GM12864 (cell line): ENCODE measurements around the gene SPRR2D.
"Not testable (repeated sequence)": the region's sequence is repeated elsewhere in the genome, so short reads cannot be mapped to it uniquely, and the experiment has no call there.

Source experiments
- DNase-seq: peaks from one replicate; pipeline ENCODE4 v3.0.0-alpha.2; 2011; ENCODE audit warnings: low read depth
- H3K4me3 ChIP-seq: 2 replicates; pipeline ENCODE4 v1.5.1; 2011; ENCODE audit warnings: mild to moderate bottlenecking, low read depth, low read length, control low read depth
- CTCF ChIP-seq: IDR thresholded peaks from 2 replicates; pipeline ENCODE4 v1.5.1; 2011; ENCODE audit warnings: low read depth, mild to moderate bottlenecking, moderate library complexity, low read length, control low read depth, inconsistent platforms; ENCODE audit errors: missing control alignments

Gene SPRR2D

GRCh38 chr1:153032073-153032472, 8.8 kb downstream of the SPRR2D start:
- no peak for TF ChIP-seq CTCF
- no peak overlapping the region for H3K4me3 ChIP-seq
- no peak for DNase-seq

- DNase-seq, result no peak
- H3K4me3 ChIP-seq, result no peak within 1 kb of the TSS
- TF ChIP-seq CTCF, result no peak
Observed at GRCh38 chr1:153030895-153031294, 10.0 kb downstream of the SPRR2D start, which contains the start of gene SPRR1B. Gene SPRR1B (plus strand): TSS chr1:153031203. CDS start chr1:153032346, 1,143 bp downstream.

- H3K4me3 ChIP-seq, result no peak overlapping the region
- no peak for DNase-seq
- no peak for TF ChIP-seq CTCF
Observed at GRCh38 chr1:153028766-153029165, 12.2 kb downstream of the SPRR2D start.

- no peak overlapping the region for H3K4me3 ChIP-seq
- no peak for DNase-seq
- TF ChIP-seq CTCF, result no peak
Observed at GRCh38 chr1:153025797-153026196, 15.1 kb downstream of the SPRR2D start.

GRCh38 chr1:153024413-153024812, 16.5 kb downstream of the SPRR2D start:
- no peak overlapping the region for H3K4me3 ChIP-seq
- no peak for TF ChIP-seq CTCF
- no peak for DNase-seq

- no peak for TF ChIP-seq CTCF
- H3K4me3 ChIP-seq, result no peak overlapping the region
- no peak for DNase-seq
Observed at GRCh38 chr1:153023109-153023508, 17.8 kb downstream of the SPRR2D start.

GRCh38 chr1:153022340-153022739, 18.6 kb downstream of the SPRR2D start:
- H3K4me3 ChIP-seq, DNase-seq: not testable (repeated sequence)

- DNase-seq, H3K4me3 ChIP-seq: not testable (repeated sequence)
Observed at GRCh38 chr1:153021829-153022228, 19.1 kb downstream of the SPRR2D start.

GRCh38 chr1:153011235-153011758, 29.6 kb downstream of the SPRR2D start:
- H3K4me3 ChIP-seq, result not testable (repeated sequence)

More at GRCh38 chr1:153011235-153011758, 29.6 kb downstream of the SPRR2D start:
- DNase-seq, result not testable (repeated sequence)
